ENCODE measurements around the gene PTGFR.

PTGFR gene

GRCh38 chr1:78490861-78491450 is at the start of gene PTGFR:
Gene PTGFR (plus strand): TSS chr1:78490974. CDS start chr1:78492744, 1,770 bp downstream.
- FAIRE-seq (no peak), DNase-seq (ENCODE audit: low spot score) (peak; percentile 52)

GRCh38 chr1:78441921-78442320 is 48.9 kb upstream of the PTGFR start:
- DNase-seq (ENCODE audit: low spot score), result peak; percentile 93
- FAIRE-seq, result peak; percentile 95

- FAIRE-seq (peak; percentile 87), DNase-seq (ENCODE audit: low spot score) (peak; percentile 33)
Measured at GRCh38 chr1:78447086-78447485, 43.7 kb upstream of the PTGFR start.

- DNase-seq (ENCODE audit: low spot score), result no peak
- FAIRE-seq, result no peak
Measured at GRCh38 chr1:78464449-78464891, 26.3 kb upstream of the PTGFR start.

- no peak for DNase-seq (ENCODE audit: low spot score)
- no peak for FAIRE-seq
Measured at GRCh38 chr1:78465143-78465542, 25.6 kb upstream of the PTGFR start.

- DNase-seq (ENCODE audit: low spot score) (no peak), FAIRE-seq (no peak)
Measured at GRCh38 chr1:78468521-78468920, 22.3 kb upstream of the PTGFR start.

- DNase-seq (ENCODE audit: low spot score) (no peak), FAIRE-seq (no peak)
Measured at GRCh38 chr1:78469576-78469975, 21.2 kb upstream of the PTGFR start.

- no peak for FAIRE-seq
Measured at GRCh38 chr1:78471890-78472620, 18.7 kb upstream of the PTGFR start.

GRCh38 chr1:78472851-78473496 is 17.8 kb upstream of the PTGFR start:
- DNase-seq (ENCODE audit: low spot score), result no peak
- no peak for FAIRE-seq

More at GRCh38 chr1:78471890-78472620, 18.7 kb upstream of the PTGFR start:
- DNase-seq (ENCODE audit: low spot score), result no peak

- FAIRE-seq, result no peak
- DNase-seq (ENCODE audit: low spot score), result no peak
Measured at GRCh38 chr1:78474092-78474491, 16.7 kb upstream of the PTGFR start.

GRCh38 chr1:78475888-78476610 is 14.7 kb upstream of the PTGFR start:
- DNase-seq (ENCODE audit: low spot score) (no peak), FAIRE-seq (no peak)

- FAIRE-seq, result no peak
- DNase-seq (ENCODE audit: low spot score), result no peak
Measured at GRCh38 chr1:78483903-78484302, 6.9 kb upstream of the PTGFR start.

- FAIRE-seq (no peak), DNase-seq (ENCODE audit: low spot score) (peak; percentile 76)
Measured at GRCh38 chr1:78491451-78492071, 787 bp downstream of the PTGFR start.

GRCh38 chr1:78492386-78492950 is 1.7 kb downstream of the PTGFR start:
- no peak for FAIRE-seq
- no peak for DNase-seq (ENCODE audit: low spot score)

GRCh38 chr1:78493451-78493850 is 2.7 kb downstream of the PTGFR start:
- no peak for FAIRE-seq
- DNase-seq (ENCODE audit: low spot score), result no peak

GRCh38 chr1:78497201-78497600 is 6.4 kb downstream of the PTGFR start:
- FAIRE-seq, result peak; percentile 71

GRCh38 chr1:78500529-78500928 is 9.8 kb downstream of the PTGFR start:
- FAIRE-seq (no peak), DNase-seq (ENCODE audit: low spot score) (no peak)

More at GRCh38 chr1:78497201-78497600, 6.4 kb downstream of the PTGFR start:
- DNase-seq (ENCODE audit: low spot score), result no peak

GRCh38 chr1:78501203-78501602 is 10.4 kb downstream of the PTGFR start:
- DNase-seq (ENCODE audit: low spot score) (no peak), FAIRE-seq (no peak)

GRCh38 chr1:78511334-78511733 is 20.6 kb downstream of the PTGFR start:
- FAIRE-seq (no peak), DNase-seq (ENCODE audit: low spot score) (no peak)

GRCh38 chr1:78516716-78517115 is 25.9 kb downstream of the PTGFR start:
- no peak for DNase-seq (ENCODE audit: low spot score)
- FAIRE-seq, result no peak

- no peak for DNase-seq (ENCODE audit: low spot score)
- no peak for FAIRE-seq
Measured at GRCh38 chr1:78519446-78519845, 28.7 kb downstream of the PTGFR start.

Data from RCC 7860 (cell line).